GM19455 (cell line): ENCODE measurements around the gene KANSL1L.

ENCODE experiments used
- ATAC-seq: cut with Tn5 transposase; IDR thresholded peaks from one replicate; pipeline ENCODE4 v1.9.1; 2021; ENCODE audit not compliant: unreplicated experiment

Gene KANSL1L

GRCh38 chr2:210072922-210073509 is 98.2 kb downstream of the KANSL1L start:
- ATAC-seq, result peak; percentile 79

- no peak for ATAC-seq
Observed at GRCh38 chr2:210072493-210072892, 98.7 kb downstream of the KANSL1L start.

GRCh38 chr2:210063306-210063705 is 107.9 kb downstream of the KANSL1L start:
- no peak for ATAC-seq

- no peak for ATAC-seq
Observed at GRCh38 chr2:210055825-210056224, 115.4 kb downstream of the KANSL1L start.

GRCh38 chr2:210054696-210055095 is 116.5 kb downstream of the KANSL1L start:
- no peak for ATAC-seq

GRCh38 chr2:210050885-210051284 is 120.3 kb downstream of the KANSL1L start:
- ATAC-seq, result no peak

- ATAC-seq, result no peak
Observed at GRCh38 chr2:210049831-210050230, 121.4 kb downstream of the KANSL1L start.

GRCh38 chr2:210046851-210047500 is 124.2 kb downstream of the KANSL1L start:
- no peak for ATAC-seq

GRCh38 chr2:210038078-210038477 is 133.1 kb downstream of the KANSL1L start:
- ATAC-seq, result no peak

GRCh38 chr2:210035679-210036078 is 135.5 kb downstream of the KANSL1L start:
- no peak for ATAC-seq

- ATAC-seq, result no peak
Observed at GRCh38 chr2:210034087-210034683, 137.0 kb downstream of the KANSL1L start.

GRCh38 chr2:210028178-210028577 is 143.0 kb downstream of the KANSL1L start:
- ATAC-seq, result no peak

- no peak for ATAC-seq
Observed at GRCh38 chr2:210027608-210028007, 143.6 kb downstream of the KANSL1L start.

- no peak for ATAC-seq
Observed at GRCh38 chr2:210022824-210023223, 148.4 kb downstream of the KANSL1L start.

- ATAC-seq, result no peak
Observed at GRCh38 chr2:210020138-210020537, 151.1 kb downstream of the KANSL1L start.

GRCh38 chr2:210009896-210010295 is 161.3 kb downstream of the KANSL1L start:
- no peak for ATAC-seq

- no peak for ATAC-seq
Observed at GRCh38 chr2:210009126-210009525, 162.1 kb downstream of the KANSL1L start.

- no peak for ATAC-seq
Observed at GRCh38 chr2:210007895-210008294, 163.3 kb downstream of the KANSL1L start.

GRCh38 chr2:210004881-210005280 is 166.3 kb downstream of the KANSL1L start:
- no peak for ATAC-seq

GRCh38 chr2:210003359-210003758 is 167.8 kb downstream of the KANSL1L start:
- ATAC-seq, result no peak

GRCh38 chr2:210002158-210003157 is 168.8 kb downstream of the KANSL1L start, which contains the start of gene RPE:
TSS of gene RPE (plus strand) at chr2:210002638. CDS start at chr2:210002662, 24 bp downstream.
- peak; percentile 99 for ATAC-seq
